SK-N-MC (cell line): Measurements from ENCODE around the gene PLEKHJ1.

Source experiments
- DNase-seq: peaks from one replicate; pipeline ENCODE4 v3.0.0-alpha.2; 2011; ENCODE audit warnings: low read depth, low spot score
- H3K27ac ChIP-seq: fragments of 200-600 bp; sonication (generic); 2 replicates; pipeline ENCODE4 v1.5.1; 2016; ENCODE audit warnings: mixed run types
- H3K36me3 ChIP-seq: fragments of 200-600 bp; sonication (generic); 2 replicates; pipeline ENCODE4 v1.6.1; 2017; ENCODE audit warnings: antibody characterized with exemption, low read length, mixed read lengths; ENCODE audit not compliant: insufficient read depth
- H3K4me3 ChIP-seq: fragments of 200-600 bp; sonication (generic); 2 replicates; pipeline ENCODE4 v1.5.1; 2016
- H3K9ac ChIP-seq: fragments of 200-600 bp; sonication (generic); 2 replicates; pipeline ENCODE4 v1.8.0; 2017; ENCODE audit warnings: mixed run types, mixed read lengths; ENCODE audit not compliant: insufficient read length
- H3K9me3 ChIP-seq: fragments of 200-600 bp; sonication (generic); 2 replicates; pipeline ENCODE4 v1.6.1; 2017; ENCODE audit warnings: low read depth, mild to moderate bottlenecking, antibody characterized with exemption, low read length, moderate library complexity, mixed read lengths
- EZH2 ChIP-seq: fragments of 200-600 bp; sonication (generic); IDR thresholded peaks from one replicate; pipeline ENCODE4 v1.6.1; 2017; ENCODE audit warnings: antibody characterized with exemption
- FOXP2 ChIP-seq: optimal IDR thresholded peaks from 2 replicates; pipeline ENCODE3; 2011; ENCODE audit warnings: mild to moderate bottlenecking, moderate library complexity; ENCODE audit not compliant: insufficient read depth; ENCODE audit errors: extremely low read length, control extremely low read depth
- POLR2AphosphoS5 ChIP-seq: IDR thresholded peaks from 2 replicates; pipeline ENCODE4 v1.6.1; 2012; ENCODE audit warnings: mild to moderate bottlenecking, low read depth, low read length, borderline replicate concordance

The PLEKHJ1 gene

DNA sequence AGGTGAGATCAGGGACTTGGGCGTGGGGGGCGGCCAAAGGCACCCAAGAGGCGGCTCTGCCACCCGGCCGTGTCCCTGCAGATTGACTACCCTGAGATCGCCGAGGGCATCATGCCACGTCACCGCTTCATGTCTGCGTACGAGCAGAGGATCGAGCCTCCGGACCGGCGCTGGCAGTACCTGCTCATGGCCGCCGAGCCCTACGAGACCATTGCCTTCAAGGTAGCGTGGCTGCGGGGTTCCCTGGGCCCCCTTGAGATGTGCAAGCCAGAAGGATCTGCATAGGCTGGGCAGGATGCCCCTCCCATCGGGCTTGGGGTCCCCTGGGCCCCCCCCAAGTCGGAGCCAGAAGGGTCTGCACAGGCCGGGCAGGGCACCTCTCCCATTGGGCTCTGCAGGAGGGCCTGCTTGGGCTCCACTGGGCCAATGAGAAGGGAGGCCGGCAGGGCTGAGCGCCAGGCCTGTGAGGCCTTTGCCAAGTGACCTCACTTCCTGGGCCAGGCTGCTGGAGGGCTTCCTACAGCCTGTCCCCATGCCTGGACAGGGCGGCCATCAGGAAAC is 10.8 kb upstream of the PLEKHJ1 start:
- TF ChIP-seq EZH2 (no peak), POLR2AphosphoS5 (no peak; the same call in 1 of the 2 replicates), FOXP2 (no peak)
- H3K9ac ChIP-seq = no peak overlapping the region
- H3K36me3 ChIP-seq = peaks cover 53% of the 10 kb centered on the region
- H3K4me3 ChIP-seq = no peak overlapping the region
- H3K9me3 ChIP-seq = no peaks in the 10 kb centered on the region
- no peak overlapping the region for H3K27ac ChIP-seq
- no peak for DNase-seq

DNA sequence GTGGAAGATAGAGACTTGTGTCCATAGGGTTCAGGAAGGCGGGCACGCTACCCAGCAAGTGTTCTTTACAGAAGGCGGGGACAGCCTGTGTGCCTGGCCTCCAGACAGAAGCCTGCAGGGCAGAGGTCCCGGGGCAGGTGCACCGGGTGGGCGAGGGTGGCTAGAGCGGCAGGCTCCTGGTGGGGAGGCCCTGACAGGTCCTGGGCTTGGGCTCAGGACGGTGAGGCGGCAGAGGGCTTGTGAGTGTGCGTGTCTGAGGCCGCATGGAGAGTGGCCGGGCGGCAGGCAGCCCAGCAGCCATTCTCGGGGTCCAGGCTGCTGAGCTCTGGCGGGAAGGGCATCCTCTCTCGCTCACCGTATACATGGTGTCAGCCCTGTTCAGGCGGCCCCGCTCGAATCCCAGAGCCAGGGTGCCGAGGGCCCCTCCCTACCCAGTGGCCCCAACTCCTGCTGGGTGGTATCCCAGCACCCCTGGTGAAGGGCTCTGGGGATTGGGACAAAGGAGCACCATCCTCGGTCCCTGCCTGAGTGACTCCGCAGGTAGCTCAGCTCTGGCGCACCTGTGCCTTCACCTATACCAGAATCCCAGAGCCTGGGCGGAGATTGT is 10.0 kb upstream of the PLEKHJ1 start:
- H3K27ac ChIP-seq = no peak overlapping the region
- H3K4me3 ChIP-seq = no peak overlapping the region
- no peak for TF ChIP-seq FOXP2
- TF ChIP-seq POLR2AphosphoS5 = no peak
- H3K9ac ChIP-seq = no peak overlapping the region
- DNase-seq = no peak
- H3K9me3 ChIP-seq = no peaks in the 10 kb centered on the region
- peaks cover 53% of the 10 kb centered on the region for H3K36me3 ChIP-seq

DNA sequence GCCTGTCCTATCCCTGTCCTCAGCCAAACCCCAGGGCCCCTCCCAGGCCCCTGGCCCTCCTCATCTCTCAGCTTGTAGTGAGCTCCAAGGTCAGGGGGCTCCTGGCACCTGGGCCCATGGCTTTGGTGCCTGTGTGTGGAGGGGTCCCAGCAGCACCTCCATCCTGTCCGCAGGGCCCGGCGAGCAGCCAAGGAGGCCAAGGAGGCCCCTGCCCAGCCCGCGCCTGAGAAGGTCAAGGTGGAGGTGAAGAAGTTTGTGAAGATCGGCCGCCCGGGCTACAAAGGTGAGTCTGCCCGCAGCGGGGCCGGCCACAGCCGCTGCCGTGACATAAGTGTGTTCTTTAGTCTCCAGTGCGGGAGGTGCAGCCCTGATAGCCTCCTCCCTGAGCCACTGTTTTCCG is 9.1 kb upstream of the PLEKHJ1 start:
- peaks cover 59% of the 10 kb centered on the region for H3K36me3 ChIP-seq
- no peak overlapping the region for H3K4me3 ChIP-seq
- no peaks in the 10 kb centered on the region for H3K9me3 ChIP-seq
- H3K27ac ChIP-seq = no peak overlapping the region
- no peak for DNase-seq
- TF ChIP-seq FOXP2 = no peak
- TF ChIP-seq POLR2AphosphoS5 = no peak
- TF ChIP-seq EZH2 = no peak
- H3K9ac ChIP-seq = no peak overlapping the region

DNA sequence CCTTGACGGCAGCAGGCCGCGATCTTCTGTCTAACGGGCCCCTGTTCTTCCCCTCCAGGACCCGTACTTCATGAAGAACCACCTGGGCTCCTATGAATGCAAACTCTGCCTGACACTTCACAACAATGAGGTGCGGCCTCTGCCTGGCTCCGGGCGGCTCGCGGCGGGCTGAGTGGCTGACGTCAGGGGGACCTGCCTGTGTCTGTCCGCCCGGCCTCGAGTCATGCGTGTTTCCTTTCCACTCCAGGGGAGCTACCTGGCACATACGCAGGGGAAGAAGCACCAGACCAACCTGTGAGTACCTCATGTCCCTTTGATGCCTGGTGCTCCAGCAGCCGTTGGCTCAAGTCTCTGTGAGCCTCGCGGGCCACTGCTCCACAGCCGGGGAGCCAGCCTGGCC is 8.4 kb upstream of the PLEKHJ1 start:
- no peak overlapping the region for H3K9ac ChIP-seq
- H3K9me3 ChIP-seq = no peaks in the 10 kb centered on the region
- no peak for DNase-seq
- peaks cover 66% of the 10 kb centered on the region for H3K36me3 ChIP-seq
- H3K4me3 ChIP-seq = no peak overlapping the region
- H3K27ac ChIP-seq = no peak overlapping the region
- TF ChIP-seq FOXP2 (no peak), EZH2 (no peak), POLR2AphosphoS5 (no peak)

DNA sequence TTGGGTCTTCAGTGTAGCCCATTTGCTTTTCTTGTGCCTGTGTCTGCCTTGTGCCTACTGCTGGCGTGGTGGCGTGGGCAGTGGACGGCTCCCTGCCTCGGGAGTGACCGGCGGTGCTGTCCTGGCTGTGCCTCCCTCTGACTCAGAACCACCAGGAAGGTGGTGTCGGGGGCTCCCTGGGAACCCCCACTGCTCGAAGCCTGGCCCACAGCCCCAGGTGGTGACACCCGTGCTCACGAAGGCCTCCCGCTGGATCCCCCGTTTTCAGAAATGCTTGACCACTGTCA is 7.9 kb upstream of the PLEKHJ1 start:
- peaks cover 66% of the 10 kb centered on the region for H3K36me3 ChIP-seq
- no peak for TF ChIP-seq FOXP2
- TF ChIP-seq EZH2 = no peak
- TF ChIP-seq POLR2AphosphoS5 = no peak
- H3K4me3 ChIP-seq = no peak overlapping the region
- no peak overlapping the region for H3K9ac ChIP-seq
- no peak for DNase-seq
- H3K27ac ChIP-seq = no peak overlapping the region
- H3K9me3 ChIP-seq = no peaks in the 10 kb centered on the region

DNA sequence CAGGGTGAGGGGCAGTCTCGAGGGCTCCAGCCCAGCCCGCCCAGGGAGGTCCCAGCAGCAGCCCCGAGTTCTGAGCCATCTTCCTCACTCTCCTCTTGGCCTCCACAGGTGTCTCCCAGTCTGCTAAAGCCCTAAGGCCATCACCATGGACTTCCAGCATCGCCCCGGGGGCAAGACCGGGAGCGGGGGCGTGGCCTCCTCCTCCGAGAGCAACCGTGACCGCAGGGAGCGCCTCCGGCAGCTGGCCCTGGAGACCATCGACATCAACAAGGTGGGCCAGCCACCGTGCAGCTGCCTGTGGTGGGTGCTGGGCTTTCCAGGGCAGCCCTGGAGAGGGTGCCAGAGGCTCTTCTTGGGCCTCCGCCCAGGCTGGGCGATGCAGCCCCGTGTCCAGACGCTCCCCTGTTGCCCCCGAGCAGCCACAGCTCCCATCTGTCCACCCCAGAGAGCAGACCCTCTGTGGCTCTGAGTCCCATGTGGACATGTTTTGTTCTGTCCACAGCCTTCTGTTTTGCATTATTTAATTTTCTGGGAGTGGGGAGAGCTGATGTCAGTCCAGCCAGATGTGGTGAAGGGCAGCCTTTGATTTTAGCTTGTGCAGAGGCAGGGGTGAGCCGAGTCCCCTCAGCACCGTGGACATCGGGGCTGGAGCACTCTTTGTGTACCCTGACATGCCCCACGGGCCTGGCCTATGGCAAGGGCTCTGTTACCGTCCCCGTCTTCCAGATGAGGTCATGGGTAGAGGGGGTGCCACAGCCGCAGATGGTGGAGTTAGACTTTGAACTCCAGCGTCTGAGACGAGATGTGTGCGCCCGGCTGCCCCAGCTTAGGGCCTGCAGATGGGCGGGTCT is 7.4 kb upstream of the PLEKHJ1 start:
- no peak for DNase-seq
- TF ChIP-seq FOXP2 (no peak), POLR2AphosphoS5 (no peak), EZH2 (no peak)
- Histone ChIP-seq H3K9me3 (no peaks in the 10 kb centered on the region), H3K9ac (no peak overlapping the region), H3K36me3 (peaks cover 69% of the 10 kb centered on the region), H3K27ac (no peak overlapping the region), H3K4me3 (no peak overlapping the region)

DNA sequence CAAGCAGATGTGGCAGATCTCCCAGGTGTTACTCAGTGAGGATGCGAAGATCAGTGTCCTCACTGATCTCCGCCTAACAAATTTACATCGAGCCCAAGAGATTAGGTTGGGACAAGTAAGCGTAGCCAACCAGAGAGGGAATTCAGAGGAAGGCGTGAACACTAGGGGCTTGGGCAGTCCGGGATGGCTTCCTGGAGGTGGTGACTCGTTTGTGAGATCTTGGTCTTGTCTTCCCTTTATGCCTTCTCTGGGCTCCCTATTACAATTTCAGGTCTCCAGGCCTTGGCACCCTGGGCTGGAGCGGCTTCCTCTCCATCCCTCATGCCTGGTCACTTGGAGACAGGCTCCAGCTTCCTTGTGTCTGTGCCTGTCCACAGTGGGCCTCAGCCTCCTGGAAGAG is 6.7 kb upstream of the PLEKHJ1 start:
- TF ChIP-seq FOXP2 (no peak), POLR2AphosphoS5 (no peak), EZH2 (no peak)
- Histone ChIP-seq H3K4me3 (no peak overlapping the region), H3K9ac (no peak overlapping the region), H3K27ac (no peak overlapping the region), H3K9me3 (no peaks in the 10 kb centered on the region), H3K36me3 (peaks cover 76% of the 10 kb centered on the region)
- no peak for DNase-seq

DNA sequence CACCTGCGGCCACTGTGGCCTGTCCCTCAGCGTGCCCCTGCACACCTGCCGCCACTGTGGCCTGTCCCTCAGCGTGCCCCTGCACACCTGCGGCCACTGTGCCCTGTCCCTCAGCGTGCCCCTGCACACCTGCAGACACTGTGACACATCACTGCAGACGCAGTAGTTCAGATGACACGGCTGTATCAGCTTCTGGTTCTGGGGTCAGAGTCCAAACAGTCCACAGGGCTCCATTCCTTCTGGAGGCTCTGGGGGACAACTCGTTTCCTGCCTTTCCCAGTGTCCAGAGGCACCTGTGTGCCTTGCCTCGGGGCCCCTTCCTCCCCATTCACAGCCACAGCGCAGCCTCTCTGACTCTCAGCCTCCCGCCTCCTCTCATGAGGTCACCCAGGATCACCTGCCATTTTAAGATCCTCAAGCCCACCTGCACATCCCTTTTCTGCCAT is 6.0 kb upstream of the PLEKHJ1 start:
- TF ChIP-seq EZH2 (no peak), FOXP2 (no peak), POLR2AphosphoS5 (no peak)
- DNase-seq = no peak
- Histone ChIP-seq H3K9me3 (no peaks in the 10 kb centered on the region), H3K36me3 (peaks cover 72% of the 10 kb centered on the region), H3K27ac (no peak overlapping the region), H3K4me3 (no peak overlapping the region), H3K9ac (no peak overlapping the region)
